HepG2 (cell line): Measurements from ENCODE around the gene IL17RB. TPM values are rescaled to one million over a fixed set of nuclear protein-coding genes. Genes with fewer than 3 reads are reported as not detected.

Experiments used
- ARNT2 ChIP-seq: sonication (generic); formaldehyde crosslinking; IDR thresholded peaks from 2 replicates; pipeline ENCODE4 v1.8.0; 2022; ENCODE audit warnings: mild to moderate bottlenecking, low read depth, missing genetic modification reagents, moderate library complexity
- FOSL2 ChIP-seq: sonication (generic); formaldehyde crosslinking; IDR thresholded peaks from 2 replicates; pipeline ENCODE4 v1.4.0; 2020; ENCODE audit warnings: missing genetic modification reagents
- HES4 ChIP-seq: sonication (generic); formaldehyde crosslinking; IDR thresholded peaks from 2 replicates; pipeline ENCODE4 v1.9.0; 2021; ENCODE audit warnings: mild to moderate bottlenecking, missing genetic modification reagents, borderline replicate concordance
- HMG20A ChIP-seq: IDR thresholded peaks from 2 replicates; pipeline ENCODE4 v1.6.1; 2016; ENCODE audit warnings: borderline replicate concordance
- KLF16 ChIP-seq, 2 experiments: sonication (generic) in 1 of 2; formaldehyde crosslinking in 1 of 2; IDR thresholded peaks; 2 replicates each; pipeline versions ENCODE4 v1.6.1 to v1.8.0; 2016 to 2023; ENCODE audit warnings: missing genetic modification reagents in 2 of 2, missing compliant biosample characterization in 1 of 2
- KLF9 ChIP-seq: IDR thresholded peaks from 2 replicates; pipeline ENCODE4 v1.6.1; 2016; ENCODE audit warnings: low read depth
- MLLT10 ChIP-seq: sonication (generic); formaldehyde crosslinking; IDR thresholded peaks from 2 replicates; pipeline ENCODE4 v1.4.0; 2020; ENCODE audit warnings: missing genetic modification reagents
- NPAS2 ChIP-seq: sonication (generic); formaldehyde crosslinking; IDR thresholded peaks from 2 replicates; pipeline ENCODE4 v1.8.0; 2022; ENCODE audit warnings: mild to moderate bottlenecking, missing genetic modification reagents, borderline replicate concordance
- PAX8 ChIP-seq: sonication (generic); formaldehyde crosslinking; IDR thresholded peaks from 2 replicates; pipeline ENCODE4 v1.8.0; 2022; ENCODE audit warnings: mild to moderate bottlenecking, missing genetic modification reagents, borderline replicate concordance
- SALL1 ChIP-seq: sonication (generic); formaldehyde crosslinking; IDR thresholded peaks from 2 replicates; pipeline ENCODE4 v1.8.0; 2022; ENCODE audit warnings: mild to moderate bottlenecking, missing genetic modification reagents
- SNRNP70 ChIP-seq: fragments of 200-400 bp; formaldehyde crosslinking; IDR thresholded peaks from 2 replicates; pipeline ENCODE4 v1.6.1; 2017; ENCODE audit warnings: mild to moderate bottlenecking, low read depth, low read length, moderate library complexity
- SRF ChIP-seq: IDR thresholded peaks from 2 replicates; pipeline ENCODE4 v1.6.1; 2011; ENCODE audit warnings: mild to moderate bottlenecking, low read depth, low read length, moderate library complexity
- YY1 ChIP-seq: IDR thresholded peaks from 2 replicates; pipeline ENCODE4 v1.6.1; 2011; ENCODE audit warnings: low read length, low read depth, moderate library complexity, mild to moderate bottlenecking; ENCODE audit not compliant: insufficient read depth, insufficient replicate concordance
- ZNF83 ChIP-seq: sonication (generic); formaldehyde crosslinking; IDR thresholded peaks from 2 replicates; pipeline ENCODE4 v1.4.0; 2020; ENCODE audit warnings: missing genetic modification reagents, mild to moderate bottlenecking, borderline replicate concordance
- ZNF841 ChIP-seq: sonication (generic); formaldehyde crosslinking; IDR thresholded peaks from 2 replicates; pipeline ENCODE4 v1.8.1; 2023; ENCODE audit warnings: missing genetic modification reagents, borderline replicate concordance
- polyA plus RNA-seq, 8 experiments: library from polyadenylated mRNA; depleted of rRNA in 3 of 8; stranded (reverse) in 7 of 8; unstranded in 1 of 8; fragments of >200 nt; fragmentation: Illumina TruSeq in 4 of 8; extraction: Trizol in 4 of 8; gene quantifications; 2 replicates each; pipeline versions ENCODE4 v1.2.1 to v1.2.3, GENCODE V29; 2011 to 2016; ENCODE audit warnings: low read depth in 4 of 8, missing spikeins in 1 of 8, mixed read lengths in 1 of 8; ENCODE audit not compliant: insufficient read depth in 1 of 8
- total RNA-seq, 5 experiments: library from RNA; depleted of rRNA; stranded (reverse); fragments of >200 nt; fragmentation: Illumina TruSeq; extraction: Trizol; gene quantifications; 2 replicates each; pipeline ENCODE4 v1.2.3, GENCODE V29; 2016; ENCODE audit warnings: low read depth in 1 of 5
- TF ChIP-seq, protein P1 (sequence below): sonication (generic); formaldehyde crosslinking; IDR thresholded peaks from 2 replicates; pipeline ENCODE4 v1.4.0; 2020; ENCODE audit warnings: missing genetic modification reagents
- TF ChIP-seq, protein P2 (sequence below): sonication (generic); formaldehyde crosslinking; conservative IDR thresholded peaks from 2 replicates; pipeline ENCODE4 v1.8.0; 2022; ENCODE audit warnings: mild to moderate bottlenecking, moderate library complexity, missing genetic modification reagents
- TF ChIP-seq, protein P3 (sequence below): sonication (generic); formaldehyde crosslinking; IDR thresholded peaks from 2 replicates; pipeline ENCODE4 v1.9.0; 2022; ENCODE audit warnings: low read depth, missing genetic modification reagents
- TF ChIP-seq, protein P4 (sequence below): sonication (generic); formaldehyde crosslinking; IDR thresholded peaks from 2 replicates; pipeline ENCODE4 v1.4.0; 2020; ENCODE audit warnings: missing genetic modification reagents, low read depth, mild to moderate bottlenecking, borderline replicate concordance
- TF ChIP-seq, protein P5 (sequence below): sonication (generic); formaldehyde crosslinking; IDR thresholded peaks from 2 replicates; pipeline ENCODE4 v1.5.0; 2020; ENCODE audit warnings: mild to moderate bottlenecking, missing genetic modification reagents, borderline replicate concordance

Gene IL17RB
- total and polyA plus RNA-seq, 2 of the 13 experiments (the other 11 are each of a cell fraction or from before 2014, with no cell fraction given) = 130 to 190 TPM

DNA sequence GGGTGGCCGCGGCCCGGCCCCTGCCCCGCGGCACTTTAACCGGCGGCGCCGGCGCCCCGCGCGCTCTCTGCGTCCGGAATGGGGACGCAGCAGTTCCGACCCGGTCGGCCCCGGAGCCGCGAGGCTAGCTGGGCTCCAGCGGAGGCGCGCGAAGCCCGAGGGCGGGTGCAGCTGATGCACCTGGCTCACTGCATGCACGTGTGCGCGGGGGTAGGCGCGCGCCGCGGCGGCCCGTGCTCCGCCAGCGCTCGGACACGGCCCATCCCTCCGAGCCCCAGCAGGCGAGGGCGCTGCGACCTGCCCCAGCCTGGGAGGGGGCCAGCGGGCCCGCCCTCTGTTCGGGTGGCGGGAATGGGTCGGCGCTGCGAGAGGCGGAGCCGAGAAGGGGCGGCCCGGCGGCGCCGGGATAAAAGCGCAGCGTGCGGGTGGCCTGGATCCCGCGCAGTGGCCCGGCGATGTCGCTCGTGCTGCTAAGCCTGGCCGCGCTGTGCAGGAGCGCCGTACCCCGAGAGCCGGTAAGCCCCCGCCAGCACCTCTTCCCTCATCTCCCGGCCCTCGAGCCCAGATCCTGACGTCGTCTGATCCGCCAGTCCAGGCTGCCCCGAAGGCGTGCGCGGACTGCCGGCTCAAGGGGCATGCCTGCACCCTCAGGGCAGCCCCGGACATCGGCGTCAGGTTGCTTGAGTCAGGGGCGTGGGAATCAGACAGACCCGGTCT, at the start of gene IL17RB, which contains the start of gene CHDH (continued):
- TF ChIP-seq ZNF83 = no peak
- TF ChIP-seq, protein P1, sequence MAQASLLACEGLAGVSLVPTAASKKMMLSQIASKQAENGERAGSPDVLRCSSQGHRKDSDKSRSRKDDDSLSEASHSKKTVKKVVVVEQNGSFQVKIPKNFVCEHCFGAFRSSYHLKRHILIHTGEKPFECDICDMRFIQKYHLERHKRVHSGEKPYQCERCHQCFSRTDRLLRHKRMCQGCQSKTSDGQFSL (CRISPR knock-in tag) = no peak
- TF ChIP-seq PAX8 (CRISPR knock-in tag) = no peak
- TF ChIP-seq, protein P2, sequence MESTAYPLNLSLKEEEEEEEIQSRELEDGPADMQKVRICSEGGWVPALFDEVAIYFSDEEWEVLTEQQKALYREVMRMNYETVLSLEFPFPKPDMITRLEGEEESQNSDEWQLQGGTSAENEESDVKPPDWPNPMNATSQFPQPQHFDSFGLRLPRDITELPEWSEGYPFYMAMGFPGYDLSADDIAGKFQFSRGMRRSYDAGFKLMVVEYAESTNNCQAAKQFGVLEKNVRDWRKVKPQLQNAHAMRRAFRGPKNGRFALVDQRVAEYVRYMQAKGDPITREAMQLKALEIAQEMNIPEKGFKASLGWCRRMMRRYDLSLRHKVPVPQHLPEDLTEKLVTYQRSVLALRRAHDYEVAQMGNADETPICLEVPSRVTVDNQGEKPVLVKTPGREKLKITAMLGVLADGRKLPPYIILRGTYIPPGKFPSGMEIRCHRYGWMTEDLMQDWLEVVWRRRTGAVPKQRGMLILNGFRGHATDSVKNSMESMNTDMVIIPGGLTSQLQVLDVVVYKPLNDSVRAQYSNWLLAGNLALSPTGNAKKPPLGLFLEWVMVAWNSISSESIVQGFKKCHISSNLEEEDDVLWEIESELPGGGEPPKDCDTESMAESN = peak; percentile 91
- TF ChIP-seq ARNT2 (CRISPR knock-in tag) = peak; percentile 95
- TF ChIP-seq, protein P3, sequence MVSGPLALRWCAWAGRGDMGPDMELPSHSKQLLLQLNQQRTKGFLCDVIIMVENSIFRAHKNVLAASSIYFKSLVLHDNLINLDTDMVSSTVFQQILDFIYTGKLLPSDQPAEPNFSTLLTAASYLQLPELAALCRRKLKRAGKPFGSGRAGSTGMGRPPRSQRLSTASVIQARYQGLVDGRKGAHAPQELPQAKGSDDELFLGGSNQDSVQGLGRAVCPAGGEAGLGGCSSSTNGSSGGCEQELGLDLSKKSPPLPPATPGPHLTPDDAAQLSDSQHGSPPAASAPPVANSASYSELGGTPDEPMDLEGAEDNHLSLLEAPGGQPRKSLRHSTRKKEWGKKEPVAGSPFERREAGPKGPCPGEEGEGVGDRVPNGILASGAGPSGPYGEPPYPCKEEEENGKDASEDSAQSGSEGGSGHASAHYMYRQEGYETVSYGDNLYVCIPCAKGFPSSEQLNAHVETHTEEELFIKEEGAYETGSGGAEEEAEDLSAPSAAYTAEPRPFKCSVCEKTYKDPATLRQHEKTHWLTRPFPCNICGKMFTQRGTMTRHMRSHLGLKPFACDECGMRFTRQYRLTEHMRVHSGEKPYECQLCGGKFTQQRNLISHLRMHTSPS (CRISPR knock-in tag) = no peak
- no peak for TF ChIP-seq HMG20A
- TF ChIP-seq, protein P4, sequence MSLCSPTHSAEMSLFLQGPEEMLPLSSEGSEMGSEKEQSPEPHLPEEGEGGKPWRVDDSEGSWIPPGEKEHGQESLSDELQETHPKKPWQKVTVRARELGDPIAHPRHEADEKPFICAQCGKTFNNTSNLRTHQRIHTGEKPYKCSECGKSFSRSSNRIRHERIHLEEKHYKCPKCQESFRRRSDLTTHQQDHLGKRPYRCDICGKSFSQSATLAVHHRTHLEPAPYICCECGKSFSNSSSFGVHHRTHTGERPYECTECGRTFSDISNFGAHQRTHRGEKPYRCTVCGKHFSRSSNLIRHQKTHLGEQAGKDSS (CRISPR knock-in tag) = peak; percentile 64; the same call in 1 of the 2 replicates
- TF ChIP-seq, protein P5, sequence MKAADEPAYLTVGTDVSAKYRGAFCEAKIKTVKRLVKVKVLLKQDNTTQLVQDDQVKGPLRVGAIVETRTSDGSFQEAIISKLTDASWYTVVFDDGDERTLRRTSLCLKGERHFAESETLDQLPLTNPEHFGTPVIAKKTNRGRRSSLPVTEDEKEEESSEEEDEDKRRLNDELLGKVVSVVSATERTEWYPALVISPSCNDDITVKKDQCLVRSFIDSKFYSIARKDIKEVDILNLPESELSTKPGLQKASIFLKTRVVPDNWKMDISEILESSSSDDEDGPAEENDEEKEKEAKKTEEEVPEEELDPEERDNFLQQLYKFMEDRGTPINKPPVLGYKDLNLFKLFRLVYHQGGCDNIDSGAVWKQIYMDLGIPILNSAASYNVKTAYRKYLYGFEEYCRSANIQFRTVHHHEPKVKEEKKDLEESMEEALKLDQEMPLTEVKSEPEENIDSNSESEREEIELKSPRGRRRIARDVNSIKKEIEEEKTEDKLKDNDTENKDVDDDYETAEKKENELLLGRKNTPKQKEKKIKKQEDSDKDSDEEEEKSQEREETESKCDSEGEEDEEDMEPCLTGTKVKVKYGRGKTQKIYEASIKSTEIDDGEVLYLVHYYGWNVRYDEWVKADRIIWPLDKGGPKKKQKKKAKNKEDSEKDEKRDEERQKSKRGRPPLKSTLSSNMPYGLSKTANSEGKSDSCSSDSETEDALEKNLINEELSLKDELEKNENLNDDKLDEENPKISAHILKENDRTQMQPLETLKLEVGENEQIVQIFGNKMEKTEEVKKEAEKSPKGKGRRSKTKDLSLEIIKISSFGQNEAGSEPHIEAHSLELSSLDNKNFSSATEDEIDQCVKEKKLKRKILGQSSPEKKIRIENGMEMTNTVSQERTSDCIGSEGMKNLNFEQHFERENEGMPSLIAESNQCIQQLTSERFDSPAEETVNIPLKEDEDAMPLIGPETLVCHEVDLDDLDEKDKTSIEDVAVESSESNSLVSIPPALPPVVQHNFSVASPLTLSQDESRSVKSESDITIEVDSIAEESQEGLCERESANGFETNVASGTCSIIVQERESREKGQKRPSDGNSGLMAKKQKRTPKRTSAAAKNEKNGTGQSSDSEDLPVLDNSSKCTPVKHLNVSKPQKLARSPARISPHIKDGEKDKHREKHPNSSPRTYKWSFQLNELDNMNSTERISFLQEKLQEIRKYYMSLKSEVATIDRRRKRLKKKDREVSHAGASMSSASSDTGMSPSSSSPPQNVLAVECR (CRISPR knock-in tag) = peak; percentile 93
- TF ChIP-seq MLLT10 (CRISPR knock-in tag) = peak; percentile 70; the same call in 1 of the 2 replicates
- TF ChIP-seq NPAS2 (CRISPR knock-in tag) = no peak
- peak; percentile 95 for TF ChIP-seq SALL1
- peak; percentile 92 for TF ChIP-seq ZNF841
- no peak for TF ChIP-seq KLF9 (CRISPR knock-in tag)
- peak; percentile 74 for TF ChIP-seq YY1
- no peak; the same call in 1 of the 2 replicates for TF ChIP-seq FOSL2 (CRISPR knock-in tag)
- TF ChIP-seq KLF16 (CRISPR knock-in tag; IDR thresholded peaks at IDR 0.05) = peak; percentile 67 to 76; a peak in 1 of 4 replicates
- TF ChIP-seq HES4 (CRISPR knock-in tag) = peak; percentile 90
- TF ChIP-seq SNRNP70 = no peak
- TF ChIP-seq SRF = no peak
